Fibroblast of gingiva (primary cell): ENCODE results near the gene ENOX2.
A peak's percentile ranks its signal among the peaks of the same experiment; 100 is the strongest.
"Not testable (repeated sequence)": the region's sequence is repeated elsewhere in the genome, so short reads cannot be mapped to it uniquely, and the experiment has no call there.

Experiments
- DNase-seq: peaks from one replicate; pipeline ENCODE4 v3.0.0-alpha.2; 2011; ENCODE audit warnings: low read depth

ENOX2 gene

GRCh38 chrX:130825525-130825924 lies 77.5 kb downstream of the ENOX2 start:
- DNase-seq: no peak

- DNase-seq: not testable (repeated sequence)
These were observed 83.6 kb downstream of the ENOX2 start for GRCh38 chrX:130819367-130819766.

GRCh38 chrX:130813932-130814331 lies 89.1 kb downstream of the ENOX2 start:
- not testable (repeated sequence) for DNase-seq

GRCh38 chrX:130810561-130810960 lies 92.4 kb downstream of the ENOX2 start:
- DNase-seq: no peak

- no peak for DNase-seq
These were observed 97.1 kb downstream of the ENOX2 start for GRCh38 chrX:130805903-130806302.

GRCh38 chrX:130803537-130803936 lies 99.5 kb downstream of the ENOX2 start:
- no peak for DNase-seq

- no peak for DNase-seq
These were observed 101.1 kb downstream of the ENOX2 start for GRCh38 chrX:130801901-130802300.

- no peak for DNase-seq
These were observed 103.6 kb downstream of the ENOX2 start for GRCh38 chrX:130799393-130799792.

GRCh38 chrX:130793975-130794374 lies 109.0 kb downstream of the ENOX2 start:
- no peak for DNase-seq

GRCh38 chrX:130791870-130792269 lies 111.1 kb downstream of the ENOX2 start:
- DNase-seq: not testable (repeated sequence)

GRCh38 chrX:130789793-130790192 lies 113.2 kb downstream of the ENOX2 start:
- DNase-seq: no peak

GRCh38 chrX:130788786-130789581 lies 114.0 kb downstream of the ENOX2 start:
- no peak for DNase-seq

- DNase-seq: no peak
These were observed 117.0 kb downstream of the ENOX2 start for GRCh38 chrX:130786030-130786429.

- no peak for DNase-seq
These were observed 124.2 kb downstream of the ENOX2 start for GRCh38 chrX:130778773-130779172.

- no peak for DNase-seq
These were observed 127.2 kb downstream of the ENOX2 start for GRCh38 chrX:130775849-130776248.

- DNase-seq: no peak
These were observed 130.2 kb downstream of the ENOX2 start for GRCh38 chrX:130772776-130773143.

- peak; percentile 70 for DNase-seq
These were observed 130.8 kb downstream of the ENOX2 start for GRCh38 chrX:130772105-130772775.

- no peak for DNase-seq
These were observed 131.4 kb downstream of the ENOX2 start for GRCh38 chrX:130771648-130772047.

- DNase-seq: no peak
These were observed 131.8 kb downstream of the ENOX2 start for GRCh38 chrX:130771230-130771629.

GRCh38 chrX:130770615-130771014 lies 132.4 kb downstream of the ENOX2 start:
- peak; percentile 34 for DNase-seq

- no peak for DNase-seq
These were observed 133.2 kb downstream of the ENOX2 start for GRCh38 chrX:130769835-130770234.

- no peak for DNase-seq
These were observed 144.9 kb downstream of the ENOX2 start for GRCh38 chrX:130758072-130758471.

- DNase-seq: no peak
These were observed 146.8 kb downstream of the ENOX2 start for GRCh38 chrX:130756233-130756632.

- DNase-seq: no peak
These were observed 148.7 kb downstream of the ENOX2 start for GRCh38 chrX:130754353-130754752.
